Heart left ventricle (tissue), 13 donors: ENCODE data around the gene TMEM39B.

Experiments used
- CTCF ChIP-seq, 12 donors: fragments of 200-600 bp; sonication (generic) in 4 of 12; IDR thresholded peaks; one replicate each; pipeline versions ENCODE4 v1.5.0 to v1.8.0; 2018 to 2022; ENCODE audit warnings: antibody characterized with exemption in 12 of 12, mild to moderate bottlenecking in 5 of 12
- POLR2A ChIP-seq, 2 donors: fragments of 450-650 bp; IDR thresholded peaks; one replicate each; pipeline ENCODE4 v1.6.1; 2017; ENCODE audit warnings: antibody characterized with exemption in 2 of 2, mild to moderate bottlenecking in 2 of 2, moderate library complexity in 2 of 2
- donor health status: ischemic (EF 13 %, LVEDD 7.1; RV severe dilation, severe dysfunction).
- donor health status: DM: no; HTN: yes; CAD: no.
- donor health status: DM: no; HTN: no; CAD: no.
- donor health status: ischemic (EF 25% LVEDD 6.9; RV normal size, moderate dysfunction).
- donor health status: ischemic (EF 25% LVEDD 5.7; RV mildly dilated, moderate dysfunction).
- donor health status: ischemic (EF 35%, LVEDD 5.7; RV mildly dilated, moderate dysfunction).
- donor health status: nonischemic (EF 11% LVEDD 7.7; RV severe dilation, severe dysfunction).
- donor health status: DM: yes; HTN: yes; CAD: no.
- donor health status: PGD.
- donor health status: ischemic (EF 29% LVEDD 5.4; RV normal size, mild dysfunction).
- donor health status: nonischemic (EF 23%, LVEDD 6.1; RV moderate dilation, normal function).

- TF ChIP-seq CTCF (IDR thresholded peaks at IDR 0.05), result no peak
- TF ChIP-seq POLR2A (IDR thresholded peaks at IDR 0.05), result no peak
Measured at GRCh38 chr1:32105338-32105737, 32.6 kb downstream of the TMEM39B start.
